ENCODE results near the gene SETD7. TPM values are rescaled to one million over a fixed set of nuclear protein-coding genes. Genes with fewer than 3 reads are reported as not detected.

The SETD7 gene
- total RNA-seq, 4 donors from 2014 or later, result 9.3 to 37.1 (median 16.0) TPM

DNA sequence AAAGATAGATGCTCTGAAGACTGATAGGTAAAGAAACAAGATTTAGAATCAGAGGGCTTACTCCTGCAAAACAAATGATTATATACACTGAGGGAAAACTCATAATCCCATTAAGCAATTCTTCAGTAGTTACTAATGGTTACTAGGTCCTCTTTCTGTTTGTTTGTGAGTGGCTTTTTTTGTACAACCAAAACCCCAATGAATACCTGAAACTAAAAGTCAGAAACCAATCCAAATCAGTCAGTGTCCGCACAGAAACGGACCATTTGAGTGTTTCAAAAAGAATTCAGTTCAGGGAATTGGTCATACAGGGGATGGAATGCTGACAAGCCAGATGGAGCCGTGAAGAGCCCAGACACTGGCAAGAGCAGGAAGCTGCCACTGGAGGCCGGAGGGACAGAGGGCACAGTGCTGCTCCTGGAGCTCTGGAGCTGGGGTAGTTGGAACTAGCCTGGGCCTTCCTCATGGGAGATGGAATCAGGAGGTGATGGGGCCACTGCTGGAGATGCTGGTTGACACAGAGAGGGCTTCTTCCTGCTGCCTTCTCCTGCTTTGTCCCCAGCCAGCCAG, 31.9 kb downstream of the SETD7 start:
- Histone ChIP-seq H3K36me3 (peaks cover 0 to 22% (median 0%) of the 10 kb centered on the region in 3 donors), H3K4me1 (no peaks in the 10 kb centered on the region), H3K27ac (no peak overlapping the region), H3K27me3 (no peaks in the 10 kb centered on the region), H3K9me3 (no peaks in the 10 kb centered on the region), H3K4me3 (no peak overlapping the region)
- TF ChIP-seq, protein P1, sequence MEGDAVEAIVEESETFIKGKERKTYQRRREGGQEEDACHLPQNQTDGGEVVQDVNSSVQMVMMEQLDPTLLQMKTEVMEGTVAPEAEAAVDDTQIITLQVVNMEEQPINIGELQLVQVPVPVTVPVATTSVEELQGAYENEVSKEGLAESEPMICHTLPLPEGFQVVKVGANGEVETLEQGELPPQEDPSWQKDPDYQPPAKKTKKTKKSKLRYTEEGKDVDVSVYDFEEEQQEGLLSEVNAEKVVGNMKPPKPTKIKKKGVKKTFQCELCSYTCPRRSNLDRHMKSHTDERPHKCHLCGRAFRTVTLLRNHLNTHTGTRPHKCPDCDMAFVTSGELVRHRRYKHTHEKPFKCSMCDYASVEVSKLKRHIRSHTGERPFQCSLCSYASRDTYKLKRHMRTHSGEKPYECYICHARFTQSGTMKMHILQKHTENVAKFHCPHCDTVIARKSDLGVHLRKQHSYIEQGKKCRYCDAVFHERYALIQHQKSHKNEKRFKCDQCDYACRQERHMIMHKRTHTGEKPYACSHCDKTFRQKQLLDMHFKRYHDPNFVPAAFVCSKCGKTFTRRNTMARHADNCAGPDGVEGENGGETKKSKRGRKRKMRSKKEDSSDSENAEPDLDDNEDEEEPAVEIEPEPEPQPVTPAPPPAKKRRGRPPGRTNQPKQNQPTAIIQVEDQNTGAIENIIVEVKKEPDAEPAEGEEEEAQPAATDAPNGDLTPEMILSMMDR (IDR thresholded peaks at IDR 0.05), result no peak
- no peak for TF ChIP-seq POLR2A (IDR thresholded peaks at IDR 0.05)
- DNase-seq, result no peak

DNA sequence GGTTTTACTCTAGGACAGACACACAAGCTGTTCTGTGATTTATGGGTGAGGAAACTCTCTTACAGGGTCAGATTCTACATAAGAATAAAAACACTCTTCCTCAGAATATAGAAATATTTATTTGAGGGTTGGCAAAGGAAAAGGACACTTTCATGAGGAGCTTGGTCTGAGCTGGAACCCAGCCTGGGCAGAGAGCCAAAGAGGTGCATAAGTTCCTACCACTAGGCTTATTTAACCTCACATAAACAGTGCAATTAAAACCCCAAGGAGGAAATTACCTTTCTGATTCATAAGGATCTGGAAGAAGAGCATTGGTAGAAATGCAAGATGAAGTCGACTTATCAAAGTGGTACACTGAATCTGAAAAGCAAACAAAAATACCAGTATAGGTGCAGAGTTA, 32.9 kb downstream of the SETD7 start:
- Histone ChIP-seq H3K27ac (no peak overlapping the region), H3K4me1 (no peaks in the 10 kb centered on the region), H3K36me3 (peaks cover 0 to 33% (median 0%) of the 10 kb centered on the region in 3 donors), H3K9me3 (no peaks in the 10 kb centered on the region), H3K27me3 (no peaks in the 10 kb centered on the region), H3K4me3 (no peak overlapping the region)
- TF ChIP-seq POLR2A (IDR thresholded peaks at IDR 0.05), result no peak
- TF ChIP-seq, protein P1 (IDR thresholded peaks at IDR 0.05), result no peak
- no peak for DNase-seq

DNA sequence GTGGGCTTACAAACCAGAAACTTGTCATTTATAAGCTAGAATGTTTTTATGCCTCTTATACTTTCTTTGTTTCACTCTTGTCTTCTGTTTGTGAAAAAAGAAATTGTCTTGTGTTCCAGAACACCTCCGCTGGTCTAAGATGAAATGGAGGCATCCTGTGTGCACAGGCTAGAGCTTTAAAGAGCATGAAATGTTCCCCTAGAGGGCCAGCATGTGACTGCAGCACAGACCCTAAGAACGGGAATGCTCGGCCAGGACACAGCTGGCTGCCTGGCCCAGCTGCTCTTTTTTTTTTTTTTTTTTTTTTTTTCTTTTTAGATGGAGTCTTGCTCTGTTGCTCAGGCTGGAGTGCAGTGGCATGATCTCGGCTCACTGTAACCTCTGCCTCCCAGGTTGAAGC, 33.6 kb downstream of the SETD7 start:
- no peak overlapping the region for H3K4me3 ChIP-seq

DNA sequence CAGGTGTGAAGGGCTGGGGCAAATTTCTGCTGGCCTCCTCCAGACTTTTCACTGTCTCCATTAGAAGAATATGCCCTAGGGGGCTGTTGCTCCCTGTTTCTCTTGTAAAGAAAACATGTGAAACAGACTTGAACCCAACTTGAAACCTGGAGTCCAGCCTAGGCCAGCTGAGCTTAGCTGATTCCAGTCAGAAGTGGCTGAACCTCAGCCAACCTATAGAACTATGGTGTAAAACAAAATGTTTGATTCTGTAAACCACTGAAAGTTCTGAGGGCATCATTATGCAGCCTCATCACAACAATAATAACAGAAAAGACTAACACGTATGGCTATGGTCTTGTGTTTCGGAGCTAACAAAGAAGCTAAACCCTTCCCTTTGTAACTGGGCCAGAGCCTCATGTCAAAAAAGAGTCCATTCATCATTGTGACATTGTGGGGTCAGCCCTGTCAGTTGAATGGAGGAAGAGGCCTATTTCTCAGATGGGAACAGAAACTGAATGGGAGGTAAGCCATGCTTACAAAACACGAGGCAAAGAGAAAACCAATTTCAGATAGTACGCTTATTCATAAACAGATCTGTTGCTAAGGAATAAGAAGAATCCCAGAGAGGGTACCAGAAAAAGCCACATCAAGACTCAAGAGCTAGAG, 34.1 kb downstream of the SETD7 start:
- no peak for TF ChIP-seq POLR2A (IDR thresholded peaks at IDR 0.05)
- TF ChIP-seq, protein P1 (IDR thresholded peaks at IDR 0.05), result no peak
- Histone ChIP-seq H3K4me1 (no peaks in the 10 kb centered on the region), H3K27me3 (no peaks in the 10 kb centered on the region), H3K36me3 (peaks cover 0 to 45% (median 0%) of the 10 kb centered on the region in 3 donors), H3K27ac (no peak overlapping the region), H3K4me3 (no peak overlapping the region), H3K9me3 (no peaks in the 10 kb centered on the region)
- DNase-seq, result no peak

More for the DNA sequence above, 33.6 kb downstream of the SETD7 start:
- DNase-seq, result no peak
- Histone ChIP-seq H3K36me3 (peaks cover 0 to 39% (median 0%) of the 10 kb centered on the region in 3 donors), H3K4me1 (no peaks in the 10 kb centered on the region), H3K9me3 (no peaks in the 10 kb centered on the region), H3K27me3 (no peaks in the 10 kb centered on the region), H3K27ac (no peak overlapping the region)
- no peak for TF ChIP-seq POLR2A (IDR thresholded peaks at IDR 0.05)
- TF ChIP-seq, protein P1 (IDR thresholded peaks at IDR 0.05), result no peak

DNA sequence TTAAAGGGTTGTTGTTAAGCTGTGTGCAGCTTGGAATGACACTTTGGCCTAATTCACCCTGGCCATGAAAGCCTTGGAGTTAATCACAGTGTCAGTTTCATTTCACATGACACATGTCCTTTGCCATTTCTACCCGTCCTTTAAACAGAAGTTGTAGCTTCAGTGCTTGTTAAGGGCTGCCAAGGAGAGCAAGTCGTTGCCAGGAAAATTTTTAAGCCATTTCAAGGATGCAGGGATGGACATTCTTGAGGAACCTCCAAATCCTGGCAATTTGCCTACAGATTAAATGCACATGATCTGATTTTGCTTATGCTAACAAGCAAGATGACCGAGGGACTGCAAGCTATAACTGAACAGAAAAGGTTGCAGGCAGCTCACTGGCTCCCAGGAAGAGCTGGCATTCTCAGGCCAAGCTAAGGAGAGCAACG, 40.5 kb downstream of the SETD7 start:
- H3K9me3 ChIP-seq, result no peaks in the 10 kb centered on the region
- DNase-seq, result no peak
- H3K4me1 ChIP-seq, result no peaks in the 10 kb centered on the region
- no peak overlapping the region for H3K4me3 ChIP-seq
- no peak overlapping the region for H3K27ac ChIP-seq
- H3K27me3 ChIP-seq, result no peaks in the 10 kb centered on the region
- H3K36me3 ChIP-seq, result peaks cover 0 to 71% (median 0%) of the 10 kb centered on the region in 3 donors
- TF ChIP-seq, protein P1 (IDR thresholded peaks at IDR 0.05), result no peak

Measured in Peyer's patch (tissue), 4 donors.